ENCODE results near the gene ZDHHC17.
"Not testable (repeated sequence)": the region's sequence is repeated elsewhere in the genome, so short reads cannot be mapped to it uniquely, and the experiment has no call there.

ZDHHC17 gene

DNA sequence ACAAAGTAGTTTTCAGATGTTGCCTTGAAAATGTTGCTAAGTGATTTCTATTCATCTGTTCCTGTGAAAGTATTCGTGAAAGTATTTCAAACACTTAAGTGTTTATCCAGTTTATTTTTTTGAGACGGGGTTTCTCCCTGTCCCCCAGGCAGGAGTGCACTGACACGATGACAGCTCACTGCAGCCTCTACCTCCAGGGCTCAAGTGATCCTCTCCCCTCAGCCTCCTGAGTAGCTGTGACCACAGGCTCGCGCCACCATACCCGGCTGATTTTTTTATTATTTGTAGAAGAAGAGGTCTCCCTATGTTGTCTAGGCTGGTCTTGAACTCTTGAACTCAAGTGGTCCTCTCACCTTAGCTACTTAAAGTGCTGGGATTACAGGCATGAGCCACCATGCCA is 1.7 kb downstream of the ZDHHC17 start:
- Histone ChIP-seq H3K4me3 (peak overlapping the region in 2 of 7 experiments; percentile 68 to 84), H3K27ac (peak overlapping the region in 5 of 21 experiments; percentile 0 to 98 (median 95))

DNA sequence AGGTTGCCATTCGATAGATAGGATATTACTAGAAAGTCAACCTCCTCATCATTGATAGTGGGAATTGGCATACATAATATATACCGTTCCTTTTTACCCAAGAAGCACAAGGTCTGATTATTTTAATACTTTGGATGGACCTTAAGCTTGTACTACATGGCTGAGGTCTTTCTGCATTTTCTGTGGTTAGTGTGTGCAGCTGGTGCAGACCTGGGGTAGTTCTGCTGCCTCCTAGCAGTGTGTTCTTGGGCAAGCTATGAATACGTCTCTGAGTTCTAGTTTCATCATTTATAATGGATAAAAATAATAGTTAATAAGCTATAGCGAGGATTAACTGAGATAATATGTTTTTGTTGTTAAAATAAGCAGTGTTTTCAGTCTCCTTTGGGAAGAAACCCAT is 2.2 kb downstream of the ZDHHC17 start:
- Histone ChIP-seq H3K27ac (no peak overlapping the region), H3K4me3 (no peak overlapping the region)

DNA sequence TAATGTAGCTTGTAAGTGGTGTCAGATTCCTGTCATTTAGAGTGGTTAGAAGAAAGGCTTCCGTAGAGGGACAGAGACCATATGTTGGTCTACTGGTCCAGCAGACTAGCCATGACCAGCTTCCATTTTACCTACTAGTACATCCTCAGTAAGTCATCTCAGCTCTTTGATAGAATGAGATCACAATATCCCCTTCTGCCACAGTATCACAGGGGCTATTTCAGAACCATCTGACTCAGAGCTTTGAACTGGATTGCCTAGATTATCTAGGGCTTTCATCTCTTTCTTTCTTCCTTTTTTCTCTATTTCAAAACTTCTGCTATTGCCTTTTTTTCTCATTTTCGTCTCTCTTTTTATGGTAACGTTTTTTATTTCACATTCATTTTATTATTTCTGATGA is 4.7 kb downstream of the ZDHHC17 start:
- Histone ChIP-seq H3K4me3 (no peak overlapping the region), H3K27ac (no peak overlapping the region)

GRCh38 chr12:76777765-76778216 is 13.9 kb downstream of the ZDHHC17 start:
- no peak overlapping the region for H3K27ac ChIP-seq
- H3K4me3 ChIP-seq, result no peak overlapping the region

DNA sequence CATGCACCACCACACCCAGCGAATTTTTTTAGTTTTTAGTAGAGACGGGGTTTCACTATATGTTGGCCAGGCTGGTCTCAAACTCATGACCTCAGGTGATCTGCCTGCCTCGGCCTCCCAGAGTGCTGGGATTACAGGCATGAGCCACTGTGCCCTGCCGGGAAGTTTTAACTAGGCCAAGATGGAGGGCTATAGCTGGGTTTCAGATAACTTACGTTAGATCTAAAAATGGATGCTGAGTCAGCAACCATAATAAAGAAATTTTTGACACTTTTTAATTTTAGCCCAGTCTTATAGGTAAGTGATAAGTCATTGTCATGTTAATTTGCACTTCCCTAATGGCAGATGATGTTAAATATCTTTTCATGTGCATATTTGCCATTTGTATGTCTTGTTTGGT is 14.4 kb downstream of the ZDHHC17 start:
- no peak overlapping the region for H3K4me3 ChIP-seq
- H3K27ac ChIP-seq, result no peak overlapping the region

- not testable (repeated sequence) for H3K4me3 ChIP-seq, H3K27ac ChIP-seq
These were observed 15.4 kb downstream of the ZDHHC17 start for GRCh38 chr12:76779310-76779709.

DNA sequence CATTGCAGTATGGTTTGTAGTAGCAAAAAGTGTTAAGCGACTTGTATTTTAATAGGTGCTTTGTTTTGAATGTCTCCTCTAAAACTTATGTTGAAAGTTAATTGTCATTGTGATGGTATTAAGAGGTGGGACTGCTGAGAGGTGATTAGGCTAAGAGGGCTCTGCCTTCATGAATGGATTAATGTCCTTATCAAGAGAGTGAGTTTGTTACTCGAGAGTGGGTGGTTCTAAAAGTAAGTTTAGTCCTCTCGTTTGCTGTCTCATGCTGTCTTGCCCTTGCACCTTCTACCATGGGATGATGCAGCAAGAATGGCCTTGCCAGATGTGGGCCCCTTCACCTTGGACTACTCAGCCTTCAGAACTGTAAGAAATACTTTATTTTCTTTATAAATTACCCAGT is 17.4 kb downstream of the ZDHHC17 start:
- H3K27ac ChIP-seq, result no peak overlapping the region

GRCh38 chr12:76782526-76782925 is 18.6 kb downstream of the ZDHHC17 start:
- H3K4me3 ChIP-seq, result no peak overlapping the region
- H3K27ac ChIP-seq, result peak overlapping the region in 1 of 21 experiments; percentile 27

More for the DNA sequence above, 17.4 kb downstream of the ZDHHC17 start:
- no peak overlapping the region for H3K4me3 ChIP-seq

GRCh38 chr12:76784600-76785051 is 20.7 kb downstream of the ZDHHC17 start:
- Histone ChIP-seq H3K27ac (peak overlapping the region in 11 of 21 experiments; percentile 9 to 77 (median 32)), H3K4me3 (no peak overlapping the region)

DNA sequence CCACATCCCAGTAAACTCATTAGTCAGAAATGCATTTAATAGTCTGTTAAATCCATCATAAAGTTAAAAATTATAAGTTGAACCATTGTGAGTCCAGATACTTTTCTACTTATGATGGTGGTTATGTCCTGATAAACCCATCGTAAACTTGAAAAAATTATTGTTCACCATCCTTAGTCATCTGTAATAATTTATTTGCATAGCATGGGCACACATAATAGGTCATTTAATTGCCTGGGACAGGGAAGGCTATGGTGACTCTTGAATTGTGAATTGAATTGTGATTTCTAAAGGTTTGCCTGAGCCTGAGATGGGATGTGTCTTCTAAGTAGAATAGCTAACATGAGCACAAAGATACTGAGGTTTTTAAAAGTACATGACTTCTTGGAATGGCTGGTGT is 21.5 kb downstream of the ZDHHC17 start:
- H3K4me3 ChIP-seq, result no peak overlapping the region
- peak overlapping the region in 4 of 21 experiments; percentile 9 to 77 (median 54) for H3K27ac ChIP-seq

GRCh38 chr12:76786986-76787385 is 23.1 kb downstream of the ZDHHC17 start:
- Histone ChIP-seq H3K4me3 (no peak overlapping the region), H3K27ac (no peak overlapping the region)

DNA sequence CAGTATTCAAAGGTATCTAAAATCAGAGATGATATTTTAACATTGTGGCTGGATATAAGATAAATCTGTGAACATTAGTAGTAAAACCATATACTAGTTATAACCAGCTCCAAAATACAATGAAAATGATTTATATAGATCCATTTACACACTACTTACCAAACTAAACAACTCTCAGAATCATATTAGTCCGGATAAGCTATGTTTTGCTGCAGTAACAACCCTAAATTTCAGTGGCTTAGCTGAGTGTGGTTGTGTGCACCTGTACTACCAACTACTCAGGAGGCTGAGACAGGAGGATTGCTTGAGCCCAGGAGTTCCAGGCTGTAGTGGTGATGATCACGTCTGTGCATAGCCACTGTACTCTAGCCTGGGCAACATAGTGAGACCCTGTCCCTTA is 23.8 kb downstream of the ZDHHC17 start:
- no peak overlapping the region for H3K27ac ChIP-seq
- H3K4me3 ChIP-seq, result no peak overlapping the region

DNA sequence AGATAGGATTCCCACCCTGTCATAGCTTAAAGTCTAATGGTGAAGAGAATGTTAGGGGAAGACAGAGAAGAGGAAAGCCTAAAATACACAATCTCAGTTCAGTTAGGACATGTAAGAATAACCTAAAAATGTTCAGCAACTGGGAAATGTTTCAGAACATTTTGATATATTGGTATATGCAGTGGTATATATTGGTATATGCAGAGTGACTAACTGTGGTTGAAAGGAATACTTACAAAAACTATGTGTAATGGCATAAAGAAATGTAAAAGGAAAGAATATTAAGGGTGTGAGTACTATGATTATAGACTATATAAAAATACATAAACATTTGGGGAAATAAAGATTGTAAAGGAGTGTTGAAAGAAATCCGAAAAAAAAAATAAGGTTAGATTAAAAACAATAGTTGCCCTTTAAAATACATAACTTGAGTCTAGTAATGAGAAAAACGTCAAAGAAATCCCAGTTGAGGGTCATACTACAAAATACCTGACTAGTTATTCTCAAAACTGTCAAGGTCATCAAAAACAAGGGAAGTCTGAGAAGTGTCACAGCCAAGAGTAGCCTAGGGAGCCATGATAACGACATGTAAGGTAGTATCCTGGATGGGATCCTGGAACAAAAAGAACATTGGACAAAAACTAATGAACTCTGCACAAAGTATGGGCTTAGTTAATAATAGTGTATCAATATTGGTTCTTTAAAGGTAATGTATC is 25.6 kb downstream of the ZDHHC17 start:
- Histone ChIP-seq H3K27ac (no peak overlapping the region), H3K4me3 (no peak overlapping the region)

GRCh38 chr12:76790564-76791552 is 26.9 kb downstream of the ZDHHC17 start:
- Histone ChIP-seq H3K4me3 (no peak overlapping the region), H3K27ac (no peak overlapping the region)

DNA sequence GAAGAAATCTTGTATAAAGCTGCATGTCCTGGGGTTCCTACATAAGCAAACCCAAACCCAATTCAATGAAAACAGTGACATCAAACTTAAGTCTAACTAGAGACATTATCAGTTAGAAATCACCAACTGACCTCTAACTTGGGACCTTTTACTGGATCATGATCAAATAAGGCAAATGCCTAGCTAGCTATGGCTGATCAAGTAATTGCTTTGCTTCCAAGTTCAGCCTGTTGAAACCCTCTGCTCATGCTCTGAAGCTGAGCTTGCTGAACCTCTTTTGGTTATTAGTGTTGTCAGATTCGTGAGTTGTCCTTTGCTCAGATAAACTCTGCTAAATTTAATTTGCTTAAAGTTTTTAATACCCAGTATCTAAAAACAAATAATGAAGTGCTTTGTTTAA is 28.9 kb downstream of the ZDHHC17 start:
- Histone ChIP-seq H3K4me3 (no peak overlapping the region), H3K27ac (no peak overlapping the region)

- H3K27ac ChIP-seq, result no peak overlapping the region
These were observed 34.9 kb downstream of the ZDHHC17 start for GRCh38 chr12:76798864-76799263.

DNA sequence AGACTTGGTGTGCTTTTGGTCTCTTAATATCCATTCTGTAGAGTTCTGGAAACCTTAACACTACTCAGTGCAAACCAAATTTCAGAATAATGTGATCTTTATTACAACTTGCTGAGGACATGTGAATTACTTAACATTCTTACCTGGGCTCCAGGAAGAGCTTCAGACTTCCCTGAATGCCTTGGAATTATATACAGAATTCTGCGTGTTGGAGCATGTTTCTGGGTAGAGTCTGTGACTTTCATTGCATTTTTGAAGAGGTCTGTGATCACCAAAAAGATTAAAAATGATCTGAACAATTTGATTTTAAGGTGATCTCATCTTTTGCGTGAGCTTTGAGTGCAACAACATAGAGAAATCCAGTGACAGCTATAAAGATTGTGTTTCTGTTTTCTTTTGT is 35.4 kb downstream of the ZDHHC17 start:
- no peak overlapping the region for H3K27ac ChIP-seq
- H3K4me3 ChIP-seq, result no peak overlapping the region

More at GRCh38 chr12:76798864-76799263, 34.9 kb downstream of the ZDHHC17 start:
- H3K4me3 ChIP-seq, result no peak overlapping the region

DNA sequence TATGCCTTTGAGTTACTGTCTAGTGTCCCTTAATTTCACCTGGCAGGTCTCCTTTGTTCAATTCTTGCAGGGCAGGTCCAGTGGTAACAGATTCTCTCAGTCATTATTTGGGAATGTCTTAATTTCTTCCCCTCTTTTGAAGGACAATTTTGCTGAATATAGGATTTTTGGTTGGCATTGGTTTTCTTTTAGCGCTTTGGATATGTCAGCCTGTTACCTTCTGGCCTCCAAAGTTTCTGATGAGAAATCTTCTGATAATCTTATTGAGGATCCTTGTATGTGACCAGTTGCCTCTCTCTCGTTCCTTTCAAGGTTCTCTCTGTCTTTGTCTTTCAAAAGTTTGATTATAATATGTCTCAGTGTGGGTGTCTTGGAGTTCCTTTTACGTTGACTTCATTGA is 38.1 kb downstream of the ZDHHC17 start:
- Histone ChIP-seq H3K27ac (no peak overlapping the region), H3K4me3 (no peak overlapping the region)

GRCh38 chr12:76804435-76804976 is 40.6 kb downstream of the ZDHHC17 start:
- H3K27ac ChIP-seq, result no peak overlapping the region
- no peak overlapping the region for H3K4me3 ChIP-seq

DNA sequence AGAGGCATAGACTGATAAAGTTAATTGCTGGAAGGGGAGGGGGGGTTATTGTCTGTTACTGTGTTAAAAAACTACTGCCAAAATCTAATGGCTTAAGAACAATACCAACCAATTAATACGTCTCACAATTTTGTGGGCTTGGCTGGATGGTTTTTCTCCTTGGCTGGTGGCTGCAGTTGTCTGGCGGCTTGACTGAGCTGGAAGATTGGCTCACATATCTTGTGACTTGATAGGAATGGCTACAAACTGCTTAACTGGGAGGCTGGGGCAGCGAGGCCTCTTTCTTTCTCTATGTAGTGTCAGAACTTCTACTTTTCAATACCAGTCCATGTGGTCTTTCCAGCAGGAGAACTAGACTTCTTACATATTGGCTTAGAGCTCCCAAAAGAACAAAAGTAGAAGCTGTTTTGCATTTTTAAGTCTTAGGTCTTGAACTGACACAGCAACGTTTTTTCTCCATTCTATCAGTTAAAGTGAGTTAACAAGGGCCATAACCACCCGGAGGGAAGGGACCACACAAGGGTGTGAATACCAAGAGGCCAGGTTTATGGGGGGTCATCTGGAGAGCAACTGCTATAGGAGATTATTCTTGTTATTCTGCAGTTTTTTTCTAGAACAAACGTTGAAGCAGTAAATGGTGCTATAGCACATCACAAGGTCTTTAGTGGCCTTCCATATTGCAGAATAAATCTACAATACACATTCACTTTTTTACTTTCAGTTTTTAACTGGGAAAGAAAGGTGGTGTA is 46.9 kb downstream of the ZDHHC17 start:
- Histone ChIP-seq H3K27ac (no peak overlapping the region), H3K4me3 (no peak overlapping the region)

All from skin epidermis (tissue), 12 donors.